HEK293 (cell line): ENCODE results near the gene CENPQ.
"Not testable (repeated sequence)": the region's sequence is repeated elsewhere in the genome, so short reads cannot be mapped to it uniquely, and the experiment has no call there.

Experiments used
- ATF2 ChIP-seq: fragments of 450-650 bp; formaldehyde crosslinking; IDR thresholded peaks from 2 replicates; pipeline ENCODE4 v1.5.1; 2016; ENCODE audit warnings: missing biosample characterization, missing genetic modification characterization, low read depth
- CTCF ChIP-seq: fragments of 450-650 bp; formaldehyde crosslinking; IDR thresholded peaks from 2 replicates; pipeline ENCODE4 v1.5.1; 2016; ENCODE audit warnings: missing biosample characterization, missing genetic modification characterization
- REST ChIP-seq: fragments of 450-650 bp; formaldehyde crosslinking; IDR thresholded peaks from 2 replicates; pipeline ENCODE4 v1.5.1; 2016; ENCODE audit warnings: missing biosample characterization, missing genetic modification characterization
- ZFP3 ChIP-seq: fragments of 450-650 bp; formaldehyde crosslinking; IDR thresholded peaks from 2 replicates; pipeline ENCODE4 v1.5.1; 2016; ENCODE audit warnings: low read depth, missing biosample characterization, missing genetic modification characterization

- not testable (repeated sequence) for TF ChIP-seq REST, ATF2, ZFP3, CTCF (tag by site-specific recombination)
Observed at GRCh38 chr6:49476564-49476963, 13.4 kb downstream of the CENPQ start.
